ENCODE data around the gene RHCG. TPM values are rescaled to one million over a fixed set of nuclear protein-coding genes. Genes with fewer than 3 reads are reported as not detected.

RHCG gene
- polyA plus RNA-seq, 1 of the 3 experiments (the other 2 are of a cell fraction): not detected

DNA sequence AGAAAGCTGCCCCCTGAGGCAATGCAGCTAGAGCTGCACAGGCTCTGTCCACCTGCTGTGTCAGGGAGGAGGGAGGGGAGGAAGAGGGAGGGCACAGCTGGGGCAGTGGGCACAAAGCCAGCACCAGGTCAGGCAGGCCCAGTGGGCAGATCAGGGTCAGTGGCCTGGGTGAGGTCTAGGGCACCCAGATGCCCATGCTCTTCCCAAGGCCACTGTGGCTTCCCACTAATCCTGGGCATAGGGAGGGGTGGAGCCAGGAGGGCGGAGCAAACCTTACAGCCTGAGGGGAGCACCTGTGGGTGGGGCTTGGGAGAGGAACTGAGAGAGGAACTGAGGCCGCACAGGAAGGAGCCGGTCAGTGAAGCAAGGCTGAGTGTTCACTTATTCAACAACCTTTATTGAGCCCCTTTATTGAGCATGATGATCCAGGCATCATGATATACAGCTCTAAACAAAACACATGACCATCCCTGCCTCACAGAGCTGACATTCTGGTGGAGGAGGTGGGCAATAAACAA is 55.0 kb downstream of the RHCG start:
- H2AFZ ChIP-seq (ENCODE audit: low read depth): no peak overlapping the region
- no peaks in the 10 kb centered on the region for H3K9me3 ChIP-seq
- no peak overlapping the region for H3K4me3 ChIP-seq (ENCODE audit: low read depth in 2 of 2, low read length in 1 of 2)
- no peaks in the 10 kb centered on the region for H3K36me3 ChIP-seq (replicated peaks in 1 of 2; ENCODE audit: control insufficient read depth in 1 of 2, insufficient read depth in 2 of 2, low read length in 1 of 2)
- H3F3A ChIP-seq (replicated peaks; ENCODE audit: insufficient read depth): no peaks in the 10 kb centered on the region
- H3K79me2 ChIP-seq (ENCODE audit: insufficient read depth): no peaks in the 10 kb centered on the region
- ChIA-PET POLR2A (interaction anchor here (1.6 kb wide), 1 partner anchor 13 kb away, joined by 3 read pairs; no protein-coding TSS in a partner anchor), CTCF (interaction anchor here (0.7 to 18.5 kb wide), 14 partner anchors 7 to 141 kb away, joined by 3 to 446 read pairs (median 22); partner anchors contain the start of gene POLG)
- no peak overlapping the region for H3K9ac ChIP-seq
- peak; percentile 59 for DNase-seq
- H3K27ac ChIP-seq (ENCODE audit: low read depth in 2 of 2, low read length in 1 of 2): no peak overlapping the region; a peak in 1 of 4 replicates
- H3K27me3 ChIP-seq (ENCODE audit: insufficient read depth): no peaks in the 10 kb centered on the region
- peaks cover 0 to 36% of the 10 kb centered on the region in 2 experiments; a peak in 1 of 4 replicates for H3K4me1 ChIP-seq (ENCODE audit: control insufficient read depth in 1 of 2, insufficient read depth in 2 of 2, low read depth in 1 of 2, low read length in 1 of 2)
- 94% methylated on average over 3 of the region's 3 CpGs for WGBS (ENCODE audit: low lambda C conversion rate)
- TF ChIP-seq JUND (IDR thresholded peaks at IDR 0.05) (no peak), EZH2phosphoT487 (IDR thresholded peaks at IDR 0.05; ENCODE audit: borderline replicate concordance, low read depth) (no peak), FOSL2 (IDR thresholded peaks at IDR 0.05; ENCODE audit: borderline replicate concordance, low read depth) (no peak), CHD2 (IDR thresholded peaks at IDR 0.05; ENCODE audit: low read length, partially characterized antibody) (no peak), YY1 (IDR thresholded peaks at IDR 0.05; ENCODE audit: low read depth) (no peak), NFIC (IDR thresholded peaks at IDR 0.05; ENCODE audit: borderline replicate concordance) (no peak), RXRA (IDR thresholded peaks at IDR 0.05; ENCODE audit: borderline replicate concordance, low read depth) (no peak), FOXJ3 (CRISPR knock-in tag; IDR thresholded peaks at IDR 0.05) (no peak), POLR2AphosphoS5 (IDR thresholded peaks at IDR 0.05; ENCODE audit: low read depth, low read length) (no peak), GABPA (IDR thresholded peaks at IDR 0.05; ENCODE audit: low read depth) (no peak), RAD21 (IDR thresholded peaks at IDR 0.05; ENCODE audit: low read length) (no peak), FOXM1 (IDR thresholded peaks at IDR 0.05; ENCODE audit: low read depth) (no peak), SIN3A (IDR thresholded peaks at IDR 0.05; ENCODE audit: borderline replicate concordance, low read depth, low read length) (no peak), ELF1 (IDR thresholded peaks at IDR 0.05) (no peak), GATA2 (CRISPR knock-in tag; IDR thresholded peaks at IDR 0.05) (no peak)
- TF ChIP-seq, protein P1, sequence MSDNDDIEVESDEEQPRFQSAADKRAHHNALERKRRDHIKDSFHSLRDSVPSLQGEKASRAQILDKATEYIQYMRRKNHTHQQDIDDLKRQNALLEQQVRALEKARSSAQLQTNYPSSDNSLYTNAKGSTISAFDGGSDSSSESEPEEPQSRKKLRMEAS (IDR thresholded peaks at IDR 0.05; ENCODE audit: low read depth): no peak
- TF ChIP-seq, protein P2, sequence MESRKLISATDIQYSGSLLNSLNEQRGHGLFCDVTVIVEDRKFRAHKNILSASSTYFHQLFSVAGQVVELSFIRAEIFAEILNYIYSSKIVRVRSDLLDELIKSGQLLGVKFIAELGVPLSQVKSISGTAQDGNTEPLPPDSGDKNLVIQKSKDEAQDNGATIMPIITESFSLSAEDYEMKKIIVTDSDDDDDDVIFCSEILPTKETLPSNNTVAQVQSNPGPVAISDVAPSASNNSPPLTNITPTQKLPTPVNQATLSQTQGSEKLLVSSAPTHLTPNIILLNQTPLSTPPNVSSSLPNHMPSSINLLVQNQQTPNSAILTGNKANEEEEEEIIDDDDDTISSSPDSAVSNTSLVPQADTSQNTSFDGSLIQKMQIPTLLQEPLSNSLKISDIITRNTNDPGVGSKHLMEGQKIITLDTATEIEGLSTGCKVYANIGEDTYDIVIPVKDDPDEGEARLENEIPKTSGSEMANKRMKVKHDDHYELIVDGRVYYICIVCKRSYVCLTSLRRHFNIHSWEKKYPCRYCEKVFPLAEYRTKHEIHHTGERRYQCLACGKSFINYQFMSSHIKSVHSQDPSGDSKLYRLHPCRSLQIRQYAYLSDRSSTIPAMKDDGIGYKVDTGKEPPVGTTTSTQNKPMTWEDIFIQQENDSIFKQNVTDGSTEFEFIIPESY (IDR thresholded peaks at IDR 0.05; ENCODE audit: borderline replicate concordance, low read depth): no peak
- TF ChIP-seq, protein P3, sequence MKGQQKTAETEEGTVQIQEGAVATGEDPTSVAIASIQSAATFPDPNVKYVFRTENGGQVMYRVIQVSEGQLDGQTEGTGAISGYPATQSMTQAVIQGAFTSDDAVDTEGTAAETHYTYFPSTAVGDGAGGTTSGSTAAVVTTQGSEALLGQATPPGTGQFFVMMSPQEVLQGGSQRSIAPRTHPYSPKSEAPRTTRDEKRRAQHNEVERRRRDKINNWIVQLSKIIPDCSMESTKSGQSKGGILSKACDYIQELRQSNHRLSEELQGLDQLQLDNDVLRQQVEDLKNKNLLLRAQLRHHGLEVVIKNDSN (IDR thresholded peaks at IDR 0.05; ENCODE audit: borderline replicate concordance, low read depth): no peak
- TF ChIP-seq, protein P4, sequence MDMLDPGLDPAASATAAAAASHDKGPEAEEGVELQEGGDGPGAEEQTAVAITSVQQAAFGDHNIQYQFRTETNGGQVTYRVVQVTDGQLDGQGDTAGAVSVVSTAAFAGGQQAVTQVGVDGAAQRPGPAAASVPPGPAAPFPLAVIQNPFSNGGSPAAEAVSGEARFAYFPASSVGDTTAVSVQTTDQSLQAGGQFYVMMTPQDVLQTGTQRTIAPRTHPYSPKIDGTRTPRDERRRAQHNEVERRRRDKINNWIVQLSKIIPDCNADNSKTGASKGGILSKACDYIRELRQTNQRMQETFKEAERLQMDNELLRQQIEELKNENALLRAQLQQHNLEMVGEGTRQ (IDR thresholded peaks at IDR 0.05; ENCODE audit: borderline replicate concordance, low read depth, low read length): no peak
- TF ChIP-seq, protein P5, sequence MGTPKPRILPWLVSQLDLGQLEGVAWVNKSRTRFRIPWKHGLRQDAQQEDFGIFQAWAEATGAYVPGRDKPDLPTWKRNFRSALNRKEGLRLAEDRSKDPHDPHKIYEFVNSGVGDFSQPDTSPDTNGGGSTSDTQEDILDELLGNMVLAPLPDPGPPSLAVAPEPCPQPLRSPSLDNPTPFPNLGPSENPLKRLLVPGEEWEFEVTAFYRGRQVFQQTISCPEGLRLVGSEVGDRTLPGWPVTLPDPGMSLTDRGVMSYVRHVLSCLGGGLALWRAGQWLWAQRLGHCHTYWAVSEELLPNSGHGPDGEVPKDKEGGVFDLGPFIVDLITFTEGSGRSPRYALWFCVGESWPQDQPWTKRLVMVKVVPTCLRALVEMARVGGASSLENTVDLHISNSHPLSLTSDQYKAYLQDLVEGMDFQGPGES (IDR thresholded peaks at IDR 0.05; ENCODE audit: low read depth, low read length): no peak
- no peaks in the 10 kb centered on the region for H4K20me1 ChIP-seq (ENCODE audit: insufficient read depth)
- no peaks in the 10 kb centered on the region for H3K9me2 ChIP-seq
- no peak overlapping the region for H3K4me2 ChIP-seq

Measured in SK-N-SH (cell line).